Right renal pelvis (tissue), 4 donors: Measurements from ENCODE around the gene PGP. TPM values are rescaled to one million over a fixed set of nuclear protein-coding genes. Genes with fewer than 3 reads are reported as not detected.

Experiments
- DNase-seq, 4 donors: peaks; one replicate each; pipeline ENCODE4 v3.0.0-alpha.2; 2013; ENCODE audit warnings: low read depth in 4 of 4, low spot score in 3 of 4, missing footprints in 1 of 4
- polyA plus RNA-seq, 4 donors: library from polyadenylated mRNA; unstranded; fragments of 120-200 nt; gene quantifications; one replicate each; pipeline ENCODE4 v1.2.1, GENCODE V29; 2013; ENCODE audit not compliant: insufficient read length in 4 of 4

The PGP gene
- polyA plus RNA-seq, 4 donors, result 12.7 to 15.5 (median 14.1) TPM

- no peak for DNase-seq
These were observed 28.1 kb downstream of the PGP start for GRCh38 chr16:2186505-2186904.

- DNase-seq, result no peak
These were observed 28.6 kb downstream of the PGP start for GRCh38 chr16:2186064-2186463.

GRCh38 chr16:2184962-2185361 lies 29.7 kb downstream of the PGP start:
- DNase-seq, result no peak

GRCh38 chr16:2184346-2184745 lies 30.3 kb downstream of the PGP start:
- no peak for DNase-seq

GRCh38 chr16:2183671-2184070 lies 31.0 kb downstream of the PGP start:
- no peak for DNase-seq

GRCh38 chr16:2181952-2182351 lies 32.7 kb downstream of the PGP start:
- no peak for DNase-seq

- DNase-seq, result no peak
These were observed 33.4 kb downstream of the PGP start for GRCh38 chr16:2180962-2181923.

- DNase-seq, result no peak
These were observed 34.2 kb downstream of the PGP start for GRCh38 chr16:2180461-2180860.

- DNase-seq, result no peak
These were observed 35.1 kb downstream of the PGP start for GRCh38 chr16:2179576-2179975.

- DNase-seq, result no peak
These were observed 35.5 kb downstream of the PGP start for GRCh38 chr16:2179107-2179501.

GRCh38 chr16:2178321-2179106 lies 36.1 kb downstream of the PGP start:
- DNase-seq, result no peak

- DNase-seq, result no peak
These were observed 37.1 kb downstream of the PGP start for GRCh38 chr16:2177561-2177960.

GRCh38 chr16:2177101-2177500 lies 37.5 kb downstream of the PGP start:
- DNase-seq, result no peak

- DNase-seq, result no peak
These were observed 38.6 kb downstream of the PGP start for GRCh38 chr16:2176047-2176446.

GRCh38 chr16:2175454-2175853 lies 39.2 kb downstream of the PGP start:
- no peak for DNase-seq

- DNase-seq, result no peak
These were observed 40.1 kb downstream of the PGP start for GRCh38 chr16:2174396-2175131.

GRCh38 chr16:2173916-2174315 lies 40.7 kb downstream of the PGP start:
- DNase-seq, result no peak

- DNase-seq, result no peak
These were observed 41.3 kb downstream of the PGP start for GRCh38 chr16:2173366-2173765.

- no peak for DNase-seq
These were observed 41.8 kb downstream of the PGP start for GRCh38 chr16:2172688-2173335.

GRCh38 chr16:2171601-2172178 lies 43.0 kb downstream of the PGP start:
- DNase-seq, result no peak
